Testis (tissue), 2 donors: Measurements from ENCODE around the gene NPDC1.

Experiments used
- CTCF ChIP-seq, 3 experiments: fragments of 450-650 bp in 2 of 3; fragments of 200-600 bp in 1 of 3; sonication (generic) in 1 of 3; IDR thresholded peaks; one replicate each; pipeline ENCODE4 v1.5.1; 2016 to 2019; ENCODE audit warnings: antibody characterized with exemption in 3 of 3, mild to moderate bottlenecking in 2 of 3, moderate library complexity in 1 of 3
- POLR2A ChIP-seq: fragments of 450-650 bp; IDR thresholded peaks from one replicate; pipeline ENCODE4 v1.6.1; 2017; ENCODE audit warnings: antibody characterized with exemption, mild to moderate bottlenecking, moderate library complexity

- TF ChIP-seq CTCF (IDR thresholded peaks at IDR 0.05) (no peak), POLR2A (no peak)
Observed at GRCh38 chr9:137009217-137009616, 36.8 kb downstream of the NPDC1 start.
